Astrocyte (in vitro differentiated cells and primary cell): ENCODE measurements around the gene COX8C. TPM values are rescaled to one million over a fixed set of nuclear protein-coding genes. Genes with fewer than 3 reads are reported as not detected.

Experiments
- DNase-seq: peaks from one replicate; pipeline ENCODE4 v3.0.0-alpha.2; 2010; ENCODE audit warnings: low read depth
- FAIRE-seq: peaks from 2 replicates; lab custom pipeline; 2011; peaks lifted over from hg19 to GRCh38; lab: Jason Lieb, UNC
- H2AFZ ChIP-seq: 2 replicates; pipeline ENCODE4 v1.6.0; 2012; ENCODE audit warnings: low read depth, low read length, inconsistent platforms
- H3K27ac ChIP-seq: 2 replicates; pipeline ENCODE4 v1.5.1; 2011; ENCODE audit warnings: low read depth, low read length, inconsistent platforms
- H3K27me3 ChIP-seq: 2 replicates; pipeline ENCODE4 v1.6.0; 2011; ENCODE audit warnings: low read length, inconsistent platforms; ENCODE audit not compliant: insufficient read depth
- H3K36me3 ChIP-seq: 2 replicates; pipeline ENCODE4 v1.5.1; 2011; ENCODE audit warnings: low read length, inconsistent platforms; ENCODE audit not compliant: insufficient read depth
- H3K4me1 ChIP-seq: 2 replicates; pipeline ENCODE4 v1.5.1; 2011; ENCODE audit warnings: low read length, inconsistent platforms; ENCODE audit not compliant: insufficient read depth
- H3K4me2 ChIP-seq: 2 replicates; pipeline ENCODE4 v1.6.0; 2012; ENCODE audit warnings: low read length, inconsistent platforms
- H3K4me3 ChIP-seq: 2 replicates; pipeline ENCODE4 v1.5.1; 2011; ENCODE audit warnings: low read depth, mild to moderate bottlenecking, low read length, inconsistent platforms; ENCODE audit not compliant: insufficient read depth
- H3K79me2 ChIP-seq: 2 replicates; pipeline ENCODE4 v1.6.0; 2012; ENCODE audit warnings: mild to moderate bottlenecking, low read length, inconsistent platforms; ENCODE audit not compliant: insufficient read depth
- H3K9ac ChIP-seq: 2 replicates; pipeline ENCODE4 v1.6.0; 2012; ENCODE audit warnings: mild to moderate bottlenecking, low read length, inconsistent platforms
- H3K9me3 ChIP-seq: 2 replicates; pipeline ENCODE4 v1.5.1; 2012; ENCODE audit warnings: low read depth, mild to moderate bottlenecking, low read length, inconsistent platforms; ENCODE audit not compliant: insufficient read depth
- H4K20me1 ChIP-seq: 2 replicates; pipeline ENCODE4 v1.6.0; 2012; ENCODE audit warnings: low read length, inconsistent platforms; ENCODE audit not compliant: insufficient read depth
- H3K27ac Mint-ChIP-seq: one replicate; pipeline ENCODE4 v1.8.0; 2021; ENCODE audit warnings: mild to moderate bottlenecking, mixed read lengths; ENCODE audit not compliant: unreplicated experiment
- H3K27me3 Mint-ChIP-seq: one replicate; pipeline ENCODE4 v1.8.0; 2021; ENCODE audit warnings: low read depth, mixed read lengths; ENCODE audit not compliant: unreplicated experiment
- H3K36me3 Mint-ChIP-seq: one replicate; pipeline ENCODE4 v1.8.0; 2021; ENCODE audit warnings: low read depth, mixed read lengths; ENCODE audit not compliant: unreplicated experiment
- H3K4me1 Mint-ChIP-seq: one replicate; pipeline ENCODE4 v1.8.0; 2021; ENCODE audit warnings: low read depth, mixed read lengths; ENCODE audit not compliant: unreplicated experiment
- H3K4me3 Mint-ChIP-seq: one replicate; pipeline ENCODE4 v1.8.0; 2021; ENCODE audit warnings: mild to moderate bottlenecking, moderate library complexity, mixed read lengths; ENCODE audit not compliant: unreplicated experiment
- H3K9me3 Mint-ChIP-seq: one replicate; pipeline ENCODE4 v1.8.0; 2021; ENCODE audit warnings: mild to moderate bottlenecking, mixed read lengths; ENCODE audit not compliant: unreplicated experiment
- CTCF ChIP-seq: IDR thresholded peaks from 2 replicates; pipeline ENCODE4 v1.5.1; 2011; ENCODE audit warnings: low read depth, mild to moderate bottlenecking, inconsistent platforms, low read length, moderate library complexity; ENCODE audit not compliant: insufficient read depth
- EZH2 ChIP-seq: IDR thresholded peaks from 2 replicates; pipeline ENCODE4 v1.6.1; 2012; ENCODE audit warnings: mild to moderate bottlenecking, low read length, inconsistent platforms; ENCODE audit not compliant: insufficient read depth
- total RNA-seq: library from RNA; stranded (reverse); gene quantifications from 2 replicates; pipeline ENCODE4 v1.2.1, GENCODE V29; 2021

Gene COX8C
- total RNA-seq, 1 donor from 2014 or later = not detected

GRCh38 chr14:93337143-93337753 is 9.7 kb upstream of the COX8C start:
- FAIRE-seq = no peak
- H3K79me2 ChIP-seq = peaks cover 5% of the 10 kb centered on the region
- no peaks in the 10 kb centered on the region for H3K27me3 ChIP-seq
- H3K27ac ChIP-seq = no peak overlapping the region
- H3K9me3 ChIP-seq = no peaks in the 10 kb centered on the region
- Mint-ChIP-seq H3K27ac (no peak overlapping the region), H3K4me1 (peaks cover 3% of the 10 kb centered on the region), H3K9me3 (peaks cover 7% of the 10 kb centered on the region), H3K27me3 (no peaks in the 10 kb centered on the region), H3K4me3 (no peak overlapping the region), H3K36me3 (peaks cover 9% of the 10 kb centered on the region)
- TF ChIP-seq EZH2 (no peak), CTCF (no peak)
- no peak overlapping the region for H3K9ac ChIP-seq
- H4K20me1 ChIP-seq = no peaks in the 10 kb centered on the region
- H2AFZ ChIP-seq = no peak overlapping the region
- DNase-seq = no peak
- H3K4me3 ChIP-seq = no peak overlapping the region
- no peaks in the 10 kb centered on the region for H3K36me3 ChIP-seq
- H3K4me1 ChIP-seq = peaks cover 6% of the 10 kb centered on the region
- no peak overlapping the region for H3K4me2 ChIP-seq

GRCh38 chr14:93337884-93338283 is 9.1 kb upstream of the COX8C start:
- no peaks in the 10 kb centered on the region for H3K9me3 ChIP-seq
- H3K27me3 ChIP-seq = no peaks in the 10 kb centered on the region
- H3K9ac ChIP-seq = no peak overlapping the region
- Mint-ChIP-seq H3K36me3 (peaks cover 9% of the 10 kb centered on the region), H3K4me3 (no peak overlapping the region), H3K4me1 (peaks cover 3% of the 10 kb centered on the region), H3K9me3 (peaks cover 7% of the 10 kb centered on the region), H3K27me3 (no peaks in the 10 kb centered on the region), H3K27ac (no peak overlapping the region)
- FAIRE-seq (no peak), DNase-seq (no peak)
- TF ChIP-seq CTCF (no peak), EZH2 (no peak)
- no peaks in the 10 kb centered on the region for H4K20me1 ChIP-seq
- no peaks in the 10 kb centered on the region for H3K36me3 ChIP-seq
- no peak overlapping the region for H2AFZ ChIP-seq
- no peak overlapping the region for H3K4me2 ChIP-seq
- H3K79me2 ChIP-seq = no peaks in the 10 kb centered on the region
- no peak overlapping the region for H3K4me3 ChIP-seq
- H3K27ac ChIP-seq = no peak overlapping the region
- H3K4me1 ChIP-seq = peaks cover 6% of the 10 kb centered on the region

- H3K9me3 Mint-ChIP-seq = peaks cover 7% of the 10 kb centered on the region
- FAIRE-seq = no peak
- Histone ChIP-seq H3K4me1 (no peaks in the 10 kb centered on the region), H4K20me1 (no peaks in the 10 kb centered on the region), H3K4me2 (no peak overlapping the region), H3K27me3 (no peaks in the 10 kb centered on the region), H3K9me3 (no peaks in the 10 kb centered on the region), H3K9ac (no peak overlapping the region), H2AFZ (no peak overlapping the region), H3K27ac (no peak overlapping the region), H3K79me2 (no peaks in the 10 kb centered on the region), H3K4me3 (no peak overlapping the region), H3K36me3 (no peaks in the 10 kb centered on the region)
- no peaks in the 10 kb centered on the region for H3K27me3 Mint-ChIP-seq
- TF ChIP-seq EZH2 (no peak), CTCF (no peak)
- no peak for DNase-seq
- no peak overlapping the region for H3K27ac Mint-ChIP-seq
- no peak overlapping the region for H3K4me3 Mint-ChIP-seq
- H3K36me3 Mint-ChIP-seq = peaks cover 3% of the 10 kb centered on the region
- H3K4me1 Mint-ChIP-seq = peaks cover 2% of the 10 kb centered on the region
These were observed 3.7 kb upstream of the COX8C start for GRCh38 chr14:93343266-93343665.
